Stimulated activated CD8-positive, alpha-beta memory T cell treated with anti-CD3 and anti-CD28 coated beads, Interleukin-15, amount 100 ng/mL, for 1 hour (primary cell): ENCODE data around the gene PLD1.
"Not testable (repeated sequence)": the region's sequence is repeated elsewhere in the genome, so short reads cannot be mapped to it uniquely, and the experiment has no call there.

ENCODE experiments used
- DNase-seq: peaks from one replicate; pipeline ENCODE4 v3.0.0-alpha.2; 2020; ENCODE audit warnings: low read depth

PLD1 gene, protein sequence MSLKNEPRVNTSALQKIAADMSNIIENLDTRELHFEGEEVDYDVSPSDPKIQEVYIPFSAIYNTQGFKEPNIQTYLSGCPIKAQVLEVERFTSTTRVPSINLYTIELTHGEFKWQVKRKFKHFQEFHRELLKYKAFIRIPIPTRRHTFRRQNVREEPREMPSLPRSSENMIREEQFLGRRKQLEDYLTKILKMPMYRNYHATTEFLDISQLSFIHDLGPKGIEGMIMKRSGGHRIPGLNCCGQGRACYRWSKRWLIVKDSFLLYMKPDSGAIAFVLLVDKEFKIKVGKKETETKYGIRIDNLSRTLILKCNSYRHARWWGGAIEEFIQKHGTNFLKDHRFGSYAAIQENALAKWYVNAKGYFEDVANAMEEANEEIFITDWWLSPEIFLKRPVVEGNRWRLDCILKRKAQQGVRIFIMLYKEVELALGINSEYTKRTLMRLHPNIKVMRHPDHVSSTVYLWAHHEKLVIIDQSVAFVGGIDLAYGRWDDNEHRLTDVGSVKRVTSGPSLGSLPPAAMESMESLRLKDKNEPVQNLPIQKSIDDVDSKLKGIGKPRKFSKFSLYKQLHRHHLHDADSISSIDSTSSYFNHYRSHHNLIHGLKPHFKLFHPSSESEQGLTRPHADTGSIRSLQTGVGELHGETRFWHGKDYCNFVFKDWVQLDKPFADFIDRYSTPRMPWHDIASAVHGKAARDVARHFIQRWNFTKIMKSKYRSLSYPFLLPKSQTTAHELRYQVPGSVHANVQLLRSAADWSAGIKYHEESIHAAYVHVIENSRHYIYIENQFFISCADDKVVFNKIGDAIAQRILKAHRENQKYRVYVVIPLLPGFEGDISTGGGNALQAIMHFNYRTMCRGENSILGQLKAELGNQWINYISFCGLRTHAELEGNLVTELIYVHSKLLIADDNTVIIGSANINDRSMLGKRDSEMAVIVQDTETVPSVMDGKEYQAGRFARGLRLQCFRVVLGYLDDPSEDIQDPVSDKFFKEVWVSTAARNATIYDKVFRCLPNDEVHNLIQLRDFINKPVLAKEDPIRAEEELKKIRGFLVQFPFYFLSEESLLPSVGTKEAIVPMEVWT

DNA sequence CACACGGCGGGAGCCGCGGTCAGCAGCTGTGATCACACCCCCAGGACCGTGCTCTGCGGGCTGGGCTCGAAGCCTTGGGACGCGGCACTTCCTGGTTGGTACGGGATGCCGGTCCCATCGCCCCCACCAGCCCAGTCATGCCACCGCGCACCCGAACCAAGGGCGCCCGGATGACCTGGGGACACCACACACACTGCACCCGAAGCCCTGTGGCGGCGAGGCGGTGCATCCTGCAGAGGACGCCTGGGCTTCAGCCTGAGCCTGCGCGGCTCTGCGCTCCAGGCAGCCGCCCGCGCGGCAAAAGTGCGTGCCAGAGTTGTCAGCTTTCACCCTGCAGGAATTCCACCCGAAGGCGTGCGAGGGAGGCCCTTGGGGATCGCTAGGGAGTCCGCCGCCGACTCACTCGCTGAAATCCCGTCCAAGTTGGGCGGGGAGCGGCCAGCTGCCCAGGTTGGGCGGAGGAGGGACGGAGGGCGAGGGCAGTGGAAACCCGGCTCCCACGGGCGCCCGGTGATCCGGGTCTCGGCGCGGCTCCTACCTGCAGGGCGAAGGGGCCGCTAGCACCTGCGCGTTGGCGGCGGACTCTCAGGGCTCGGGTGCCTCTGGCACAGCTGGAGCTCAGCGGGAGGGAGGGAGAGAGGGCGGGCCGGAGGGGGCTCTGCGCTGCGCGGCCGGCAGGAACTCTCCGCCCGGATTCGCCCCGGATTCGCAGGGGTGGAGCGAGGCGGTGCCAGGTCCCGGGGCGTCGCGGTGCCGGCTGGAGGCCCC is at the start of gene PLD1:
PLD1 (minus strand) TSS at position 623 of the 768 bp plus-strand sequence. CDS start 72,432 bp downstream, outside the sequence.
- no peak for DNase-seq

DNA sequence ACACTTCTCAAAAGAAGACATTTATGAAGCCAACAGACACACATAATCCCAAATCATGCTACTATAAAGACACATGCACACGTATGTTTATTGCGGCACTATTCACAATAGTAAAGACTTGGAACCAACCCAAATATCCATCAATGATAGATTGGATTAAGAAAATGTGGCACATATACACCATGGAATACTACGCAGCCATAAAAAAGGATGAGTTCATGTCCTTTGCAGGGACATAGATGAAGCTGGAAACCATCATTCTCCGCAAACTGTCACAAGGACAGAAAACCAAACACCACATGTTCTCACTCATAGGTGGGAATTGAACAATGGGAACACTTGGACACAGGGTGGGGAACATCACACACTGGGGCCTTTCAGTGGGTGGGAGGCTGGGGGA is 48.5 kb upstream of the PLD1 start:
- not testable (repeated sequence) for DNase-seq

DNA sequence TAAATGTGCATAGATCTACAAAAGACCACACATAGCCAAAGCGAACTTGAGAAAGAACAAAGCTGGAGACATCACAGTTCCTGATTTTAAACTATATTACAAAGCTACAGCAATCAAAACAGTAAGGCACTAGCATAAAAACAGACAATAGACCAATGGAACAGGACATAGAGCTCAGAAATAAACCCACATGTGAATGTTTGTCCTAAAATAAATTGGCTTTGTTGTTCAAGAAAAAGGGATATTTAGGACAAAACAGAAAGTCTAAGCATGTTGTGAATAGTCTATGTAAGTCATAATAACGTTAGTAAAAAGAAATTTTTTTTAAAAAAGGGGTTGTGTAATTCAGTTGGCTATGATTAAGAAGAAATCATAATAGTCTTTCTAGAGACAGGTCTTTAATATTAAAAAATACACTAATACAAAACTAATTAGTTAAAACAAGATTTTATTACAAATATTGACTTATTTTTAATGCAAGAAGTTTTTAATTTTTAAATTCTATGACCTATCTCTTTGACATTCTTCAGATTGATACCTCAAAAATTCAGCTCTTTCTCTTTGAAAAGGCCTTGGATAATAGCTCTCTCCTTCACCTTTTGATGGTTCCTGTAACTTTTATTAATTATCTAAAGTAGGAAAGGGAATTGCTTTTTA is 44.5 kb upstream of the PLD1 start:
- no peak for DNase-seq

DNA sequence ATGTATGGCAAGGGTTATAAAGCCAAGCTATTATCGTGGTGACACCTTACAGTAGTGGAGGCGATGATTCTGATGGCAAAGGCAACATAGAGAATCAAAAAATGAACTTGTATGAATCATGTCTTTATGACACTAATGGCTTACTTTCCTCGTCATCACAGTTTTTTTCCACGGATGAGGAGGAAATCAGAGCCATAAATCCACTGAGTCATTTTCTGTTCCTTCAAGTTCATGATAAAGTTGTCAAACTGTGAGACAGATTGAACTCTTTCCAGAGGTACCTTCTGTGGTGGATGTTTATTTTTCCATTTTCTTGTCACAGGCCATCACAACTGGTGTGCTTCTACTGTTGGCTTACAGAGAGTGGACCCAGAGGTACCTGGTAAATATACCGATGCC is 41.4 kb upstream of the PLD1 start:
- no peak for DNase-seq

DNA sequence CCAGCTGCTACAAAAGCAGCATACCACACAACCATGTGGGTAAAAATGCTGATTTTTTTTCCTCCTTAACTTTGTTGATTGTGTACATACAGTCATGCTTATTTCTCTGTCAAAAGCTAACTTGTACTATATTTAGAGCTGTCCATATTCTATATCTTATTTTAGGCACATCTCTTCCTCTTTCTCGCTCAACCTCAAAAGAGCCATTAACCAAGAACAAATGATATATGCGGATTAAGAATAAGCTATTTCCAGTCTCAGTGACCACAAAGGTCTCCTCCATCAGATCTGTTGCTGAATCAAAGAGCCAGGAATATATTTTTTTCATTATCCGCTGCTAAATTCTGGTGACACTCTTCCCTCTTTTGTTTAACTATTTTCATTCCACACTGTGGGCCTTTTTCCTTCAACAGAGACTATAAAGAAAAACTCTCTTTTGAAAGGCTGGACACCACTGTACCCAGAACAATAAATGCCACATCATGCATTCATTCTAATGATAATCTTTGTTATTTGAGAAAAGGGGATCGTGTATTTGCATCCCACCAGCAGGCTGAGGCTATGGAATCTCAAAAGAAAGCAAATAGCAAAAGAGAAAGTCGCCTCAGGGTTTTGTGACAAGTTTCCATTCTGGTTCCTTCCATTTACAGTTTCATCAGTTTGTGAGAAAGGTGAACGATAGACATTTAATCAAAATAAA is 40.8 kb upstream of the PLD1 start:
- DNase-seq = no peak

DNA sequence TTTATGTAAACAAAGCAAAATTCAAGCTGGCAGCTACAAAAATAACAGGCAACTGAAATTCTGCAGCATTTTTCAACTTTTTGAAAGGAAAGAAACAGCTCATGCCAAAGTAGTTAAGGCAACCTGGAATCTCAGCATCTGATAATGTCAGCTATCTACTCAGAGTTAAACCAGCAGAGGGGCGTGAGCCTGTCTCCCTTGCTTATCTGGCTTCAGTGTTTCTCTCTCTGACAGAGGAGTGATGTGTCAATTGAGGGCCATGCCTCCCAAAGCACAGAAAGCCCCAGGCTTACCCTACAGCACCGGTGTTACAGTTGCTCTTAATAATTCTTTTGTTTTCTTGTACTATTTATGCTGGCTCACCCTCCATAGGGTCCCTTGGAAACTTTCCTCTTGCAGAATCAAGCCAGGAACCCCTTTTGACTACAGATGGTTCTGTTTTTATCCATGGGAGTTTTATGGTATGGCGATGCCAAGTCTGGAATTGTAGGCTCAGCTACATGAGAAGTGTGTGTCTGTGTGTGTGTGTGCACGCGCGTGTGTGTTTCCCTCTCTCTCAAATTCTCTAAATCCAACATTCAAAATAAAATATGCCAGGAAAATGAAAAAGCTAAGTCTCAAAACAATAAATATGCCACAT is 40.2 kb upstream of the PLD1 start:
- DNase-seq = no peak

DNA sequence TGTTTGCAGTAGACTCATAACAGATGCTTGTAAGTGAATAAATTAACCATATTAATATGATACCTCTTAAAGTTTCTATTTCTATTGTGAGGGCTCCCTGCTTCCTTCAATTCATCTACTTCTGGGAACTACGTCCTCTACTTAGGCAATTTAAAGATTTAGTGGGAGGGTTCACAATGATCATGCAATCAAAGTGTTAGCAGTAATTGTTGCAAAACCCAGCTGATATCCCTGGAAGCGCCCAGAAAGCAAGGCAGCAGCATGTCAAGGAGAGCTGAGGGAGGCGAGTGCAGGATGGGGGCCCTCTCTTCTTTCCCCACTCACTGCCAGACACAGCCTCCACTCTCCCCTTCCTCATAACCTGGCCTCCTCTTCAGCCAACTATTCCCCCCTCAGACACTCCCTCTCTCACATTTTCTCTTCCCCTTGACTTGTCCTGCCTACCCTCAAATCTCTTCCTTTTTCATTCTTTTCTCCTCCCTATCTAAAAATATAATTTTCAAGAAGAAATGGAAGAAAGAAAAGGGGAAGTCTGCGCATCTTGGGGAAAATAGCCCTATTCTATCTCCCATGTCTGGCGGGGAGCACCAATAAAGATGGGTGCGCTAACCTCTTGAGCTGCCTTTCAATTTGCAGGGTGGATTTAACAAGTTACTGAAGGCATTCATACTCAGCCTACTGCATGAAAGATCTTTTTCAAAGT is 39.5 kb upstream of the PLD1 start:
- no peak for DNase-seq

DNA sequence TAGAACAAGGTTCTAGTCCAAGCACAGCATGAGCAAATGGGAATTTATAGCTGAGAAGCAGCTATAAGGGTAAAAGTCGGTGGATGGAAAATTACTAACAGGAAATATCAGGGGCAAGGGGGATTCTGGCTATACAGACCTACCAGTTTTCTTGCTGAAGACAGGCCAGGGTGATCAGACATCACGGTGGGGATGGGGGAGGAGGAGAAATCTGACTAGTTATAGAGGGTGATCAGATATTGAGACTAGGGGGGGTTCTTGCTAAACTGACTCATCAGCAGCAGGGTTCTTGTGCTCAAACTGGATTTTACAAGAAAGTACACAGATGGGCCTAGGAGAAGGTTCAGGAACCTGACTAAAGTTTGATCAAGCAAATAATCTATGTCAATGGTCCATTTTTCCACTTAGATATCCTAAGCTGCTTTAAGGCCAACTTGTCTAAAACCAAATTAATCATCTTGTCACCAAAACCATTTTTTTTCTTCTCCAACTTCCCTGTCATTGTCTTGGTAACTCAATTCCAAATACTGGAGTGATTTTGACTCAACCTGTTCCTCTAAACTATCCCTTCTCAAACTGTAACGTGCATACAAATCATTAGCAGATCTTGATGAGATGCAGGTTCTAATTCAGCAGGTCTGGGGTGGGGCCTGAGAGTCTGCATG is 37.4 kb upstream of the PLD1 start:
- no peak for DNase-seq

DNA sequence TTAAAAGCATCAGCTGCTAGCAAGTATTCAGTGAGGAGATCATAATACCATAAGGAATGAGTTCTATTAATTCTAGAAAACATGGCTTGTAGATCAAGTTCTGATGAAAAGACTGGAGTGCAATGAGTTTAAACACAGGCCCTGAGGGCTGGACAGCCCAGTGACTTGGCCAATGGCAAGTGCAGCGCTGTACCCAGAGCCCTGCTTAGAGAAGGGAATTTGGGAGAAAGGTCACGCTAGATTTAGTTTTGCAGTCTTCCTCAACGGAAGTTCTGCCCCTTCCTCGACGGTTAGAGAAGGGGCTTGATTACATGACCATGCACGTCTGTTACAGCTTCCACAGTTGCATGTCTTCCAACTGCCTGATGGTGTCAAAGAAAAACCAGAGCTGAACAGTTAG is 36.9 kb upstream of the PLD1 start:
- no peak for DNase-seq

DNA sequence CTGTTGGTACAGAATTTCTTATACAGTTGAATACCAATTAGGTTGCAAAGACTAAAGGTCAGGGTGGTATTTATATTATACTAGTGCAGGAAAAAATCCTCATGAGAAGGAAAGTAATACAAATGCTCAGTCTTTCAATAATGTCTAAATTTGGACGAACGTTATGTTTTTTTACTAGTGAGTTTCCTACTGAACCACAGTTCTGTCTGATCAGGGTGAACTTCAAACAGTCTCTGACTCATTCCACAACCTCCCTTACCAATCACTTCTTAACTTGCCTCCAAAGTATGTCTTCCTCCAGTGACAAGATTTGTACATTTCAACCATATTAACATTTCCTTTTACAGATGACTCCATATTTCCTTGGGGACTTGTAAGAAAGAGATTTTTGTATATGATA is 36.3 kb upstream of the PLD1 start:
- no peak for DNase-seq

DNA sequence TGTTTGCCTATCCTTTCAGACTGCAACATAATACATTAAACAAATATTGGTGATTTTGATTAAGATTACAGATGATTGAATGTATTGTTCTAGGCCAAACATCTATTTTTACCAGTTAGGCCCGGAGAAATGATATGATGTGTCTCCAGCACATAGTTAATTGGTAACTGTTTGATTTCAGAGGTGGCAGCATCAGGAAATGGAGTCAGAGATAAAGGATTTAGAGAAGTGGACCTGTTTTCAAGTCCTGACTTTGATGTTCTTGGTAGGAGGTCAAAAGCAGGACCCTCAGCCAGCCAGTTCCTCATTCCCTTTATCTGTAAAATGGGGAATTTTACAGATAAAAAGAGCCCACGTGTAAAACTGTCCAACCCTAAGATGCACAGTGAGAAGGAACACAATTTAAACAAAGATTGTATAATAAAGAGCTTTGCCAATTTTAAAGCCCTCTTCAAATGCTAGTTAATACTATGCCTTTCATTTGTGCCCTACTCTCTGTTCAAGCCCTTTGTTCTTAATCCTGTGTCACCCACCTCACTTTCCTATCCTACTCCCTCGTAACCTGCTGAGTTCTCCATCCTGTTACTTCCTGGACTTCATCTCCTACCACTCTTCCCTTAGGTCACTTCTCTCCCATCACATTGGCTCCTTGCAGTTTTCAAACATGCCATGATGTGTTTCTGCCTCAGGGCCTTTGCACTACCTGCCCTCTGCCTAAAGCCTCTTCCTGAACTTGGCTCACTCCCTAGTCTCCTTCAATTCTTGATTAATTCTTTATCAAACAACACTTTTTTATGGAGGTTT is 35.4 kb upstream of the PLD1 start:
- DNase-seq = no peak

DNA sequence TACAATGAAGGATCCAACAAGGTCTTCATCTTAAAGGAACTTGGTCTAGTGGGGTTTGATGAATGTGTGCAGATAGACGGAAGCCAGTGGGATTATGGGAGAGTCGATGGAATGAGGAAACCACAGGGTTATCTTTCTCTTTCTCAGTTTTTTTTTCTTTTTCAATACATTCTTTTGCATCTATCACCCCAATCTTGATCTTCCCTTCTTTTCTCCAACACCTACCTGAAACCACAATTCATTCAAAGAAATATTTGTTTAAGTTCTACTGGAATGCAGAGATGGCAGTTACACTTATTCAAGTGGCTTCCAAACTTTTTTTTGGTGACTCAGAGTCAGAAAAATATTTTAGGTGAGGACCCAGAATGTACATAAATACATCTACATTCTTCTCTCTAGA is 34.6 kb upstream of the PLD1 start:
- DNase-seq = no peak

DNA sequence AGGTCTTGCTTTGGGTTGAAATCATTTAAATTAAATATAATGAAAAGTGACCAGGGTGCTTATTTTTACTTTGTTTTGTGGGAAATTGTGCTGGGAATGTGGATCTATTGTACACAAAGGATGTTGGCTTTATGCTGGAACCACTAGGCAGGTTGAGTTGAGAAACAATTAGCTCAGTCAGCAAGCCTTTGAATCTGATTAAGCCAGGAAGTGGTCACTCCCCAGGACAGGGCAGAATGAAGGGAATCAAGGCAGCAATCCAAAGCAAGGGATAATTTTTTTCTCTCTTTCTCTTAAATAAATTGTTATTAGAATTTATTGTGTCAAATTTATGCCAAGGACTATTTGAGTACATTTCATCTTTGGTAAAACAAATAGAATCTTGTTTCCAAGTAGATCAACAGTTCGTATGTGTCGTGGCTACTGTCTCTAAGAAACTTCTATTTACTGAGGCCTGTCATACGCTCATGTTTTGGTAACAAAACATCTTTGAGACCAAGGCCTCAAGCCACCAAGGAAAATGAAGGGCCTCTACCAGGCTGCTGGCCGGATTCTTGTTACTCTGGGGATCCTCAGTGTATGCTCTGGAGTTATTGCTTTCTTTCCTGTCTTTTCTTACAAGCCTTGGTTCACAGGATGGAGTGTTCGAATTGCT is 32.7 kb upstream of the PLD1 start, which contains the start of gene TMEM212:
TMEM212 (plus strand) TSS at position 486 of the 655 bp plus-strand sequence; CDS start at position 521, 35 bp downstream.
- no peak for DNase-seq

DNA sequence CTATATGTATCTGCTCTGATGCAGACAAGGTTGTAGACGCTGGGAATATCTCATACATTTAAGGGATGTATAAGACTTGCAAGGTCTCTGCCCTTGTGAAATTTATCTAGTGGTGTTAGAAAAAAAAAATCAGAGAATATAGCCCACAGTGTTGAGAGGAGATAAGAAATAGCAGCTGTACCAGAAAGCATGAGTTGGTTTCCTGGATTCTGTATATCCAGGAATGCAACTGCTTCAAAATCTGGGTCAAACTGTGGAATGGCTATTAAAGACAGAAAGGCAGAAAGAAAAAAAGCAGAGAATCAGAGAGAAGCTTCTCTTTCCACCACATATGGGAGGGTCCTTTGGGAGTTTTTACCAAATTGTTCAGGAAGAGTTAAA is 31.3 kb upstream of the PLD1 start:
- no peak for DNase-seq

DNA sequence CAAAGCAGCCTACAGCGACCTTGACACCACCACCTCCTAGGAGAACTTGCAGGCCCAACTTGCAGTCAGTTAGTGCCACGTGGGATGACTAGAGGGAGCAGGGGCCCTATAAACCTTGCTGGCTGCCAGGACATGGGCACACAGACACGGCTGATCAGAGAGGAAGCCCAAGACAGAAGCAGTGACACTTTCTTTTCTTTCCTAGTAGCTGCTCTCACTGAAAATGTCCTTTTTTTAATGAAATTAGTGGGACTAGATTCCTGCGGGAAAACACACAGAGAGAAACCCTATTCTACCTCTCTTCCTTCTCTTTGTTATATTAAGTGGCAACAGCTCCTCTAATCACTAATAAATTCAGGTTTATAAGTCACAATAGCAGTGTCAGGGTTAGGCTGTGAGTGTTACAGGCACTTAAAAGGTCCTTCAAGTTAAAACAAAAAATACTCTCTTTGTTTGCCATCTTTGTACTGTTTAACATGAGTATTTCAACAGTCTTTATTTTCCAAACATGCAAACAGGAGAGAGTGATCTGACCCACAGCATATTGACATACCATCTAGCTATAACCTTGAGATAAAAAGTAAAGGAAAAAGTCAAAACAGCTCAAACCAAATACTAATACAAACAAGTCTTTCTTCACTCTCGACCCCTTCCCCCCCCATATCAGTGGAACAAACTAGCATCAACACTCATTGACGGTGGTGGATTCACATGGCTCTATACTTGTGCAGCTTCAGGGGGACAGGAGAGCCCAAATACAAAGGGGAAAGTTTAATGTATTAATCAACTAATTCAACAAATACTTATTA is 30.7 kb upstream of the PLD1 start:
- DNase-seq = no peak

DNA sequence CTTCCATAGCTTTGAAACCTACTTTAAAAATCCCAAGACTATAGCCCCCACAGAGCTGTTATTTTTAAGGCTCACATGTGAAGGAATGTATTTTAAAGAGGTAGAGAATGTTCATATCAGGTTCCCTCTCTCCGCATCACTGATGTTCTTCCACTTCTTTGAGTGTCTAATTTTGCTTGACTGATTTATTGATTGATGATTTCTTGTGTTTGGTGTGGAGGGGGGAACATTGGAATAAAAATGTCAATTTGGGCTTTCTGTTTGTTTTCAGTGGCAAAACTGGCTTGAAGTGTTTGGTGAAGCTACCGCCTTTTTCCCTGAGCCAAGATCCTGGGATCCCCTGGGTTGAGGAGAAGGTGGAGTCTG is 30.1 kb upstream of the PLD1 start:
- no peak for DNase-seq

DNA sequence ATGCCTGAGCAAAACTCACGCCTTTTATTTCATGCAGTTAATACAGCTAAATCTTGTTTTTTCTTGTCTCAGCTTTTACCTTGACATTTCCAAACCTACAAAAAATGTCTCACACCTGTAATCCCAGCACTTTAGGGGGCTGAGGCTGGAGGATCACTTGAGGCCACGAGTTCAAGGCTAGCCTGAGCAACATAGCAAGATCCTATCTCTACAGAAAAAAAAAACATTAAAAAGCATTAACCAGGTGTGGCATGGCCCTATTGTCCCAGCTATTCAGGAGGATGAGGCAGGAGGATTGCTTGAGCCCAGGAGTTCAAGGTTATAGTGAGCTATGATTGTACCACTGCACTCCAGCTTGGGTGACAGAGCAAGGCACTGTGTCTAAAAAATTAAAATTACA is 29.0 kb upstream of the PLD1 start:
- no peak for DNase-seq
